MM.1S (cell line): ENCODE measurements around the gene VAV3.

Experiments used
- DNase-seq: peaks from one replicate; pipeline ENCODE4 v3.0.0-alpha.2; 2015
- H2AFZ ChIP-seq: fragments of 300-600 bp; sonication (generic); 2 replicates; pipeline ENCODE4 v1.6.0; 2016; ENCODE audit warnings: antibody characterized with exemption, low read length
- H3F3A ChIP-seq: fragments of 300-600 bp; sonication (generic); 2 replicates; pipeline ENCODE4 v1.6.1; 2016; ENCODE audit warnings: mild to moderate bottlenecking, antibody characterized with exemption, low read length, moderate library complexity, mixed read lengths; ENCODE audit not compliant: insufficient read depth
- H3K27ac ChIP-seq: fragments of 300-600 bp; sonication (generic); 2 replicates; pipeline ENCODE4 v1.5.1; 2016; ENCODE audit warnings: mild to moderate bottlenecking, low read length
- H3K27me3 ChIP-seq: fragments of 300-600 bp; sonication (generic); replicated peaks from 2 replicates; pipeline ENCODE4 v1.6.0; 2016; ENCODE audit warnings: low read length; ENCODE audit not compliant: insufficient read depth
- H3K36me3 ChIP-seq: fragments of 300-600 bp; sonication (generic); replicated peaks from 2 replicates; pipeline ENCODE4 v1.6.1; 2016; ENCODE audit warnings: mild to moderate bottlenecking, low read length, mixed read lengths; ENCODE audit not compliant: insufficient read depth
- H3K4me1 ChIP-seq: fragments of 300-600 bp; sonication (generic); 2 replicates; pipeline ENCODE4 v1.6.1; 2016; ENCODE audit warnings: low read length, mixed read lengths
- H3K4me2 ChIP-seq: fragments of 300-600 bp; sonication (generic); 2 replicates; pipeline ENCODE4 v1.6.0; 2016; ENCODE audit warnings: low read depth, low read length
- H3K4me3 ChIP-seq: fragments of 300-600 bp; sonication (generic); 2 replicates; pipeline ENCODE4 v1.5.1; 2016; ENCODE audit warnings: low read length, mixed read lengths
- H3K79me2 ChIP-seq: fragments of 300-600 bp; sonication (generic); 2 replicates; pipeline ENCODE4 v1.6.1; 2016; ENCODE audit warnings: mixed run types, low read length, mixed read lengths
- H3K9ac ChIP-seq: fragments of 300-600 bp; sonication (generic); 2 replicates; pipeline ENCODE4 v1.6.1; 2016; ENCODE audit warnings: low read length, mixed read lengths
- H3K9me2 ChIP-seq: fragments of 300-600 bp; sonication (generic); replicated peaks from 2 replicates; pipeline ENCODE4 v1.6.1; 2016; ENCODE audit warnings: mild to moderate bottlenecking, low read length, mixed read lengths; ENCODE audit not compliant: insufficient read depth
- H3K9me3 ChIP-seq: fragments of 300-600 bp; sonication (generic); replicated peaks from 2 replicates; pipeline ENCODE4 v1.6.1; 2016; ENCODE audit warnings: mild to moderate bottlenecking, low read length, mixed read lengths; ENCODE audit not compliant: insufficient read depth
- H4K20me1 ChIP-seq: fragments of 300-600 bp; sonication (generic); 2 replicates; pipeline ENCODE4 v1.6.1; 2016; ENCODE audit warnings: mild to moderate bottlenecking, low read length, moderate library complexity, mixed read lengths; ENCODE audit not compliant: insufficient read depth
- EZH2 ChIP-seq: fragments of 300-600 bp; sonication (generic); optimal IDR thresholded peaks from 2 replicates; pipeline ENCODE3; 2017; ENCODE audit warnings: low read depth, mild to moderate bottlenecking, antibody characterized with exemption, low read length, mixed read lengths
- EZH2phosphoT487 ChIP-seq: fragments of 300-600 bp; sonication (generic); IDR thresholded peaks from 2 replicates; pipeline ENCODE4 v1.6.1; 2018; ENCODE audit warnings: antibody characterized with exemption, low read length
- TF ChIP-seq, protein P1 (sequence below): fragments of 300-600 bp; sonication (generic); IDR thresholded peaks from 2 replicates; pipeline ENCODE4 v1.5.1; 2016; ENCODE audit warnings: antibody characterized with exemption, low read length, mixed read lengths

Gene VAV3

DNA sequence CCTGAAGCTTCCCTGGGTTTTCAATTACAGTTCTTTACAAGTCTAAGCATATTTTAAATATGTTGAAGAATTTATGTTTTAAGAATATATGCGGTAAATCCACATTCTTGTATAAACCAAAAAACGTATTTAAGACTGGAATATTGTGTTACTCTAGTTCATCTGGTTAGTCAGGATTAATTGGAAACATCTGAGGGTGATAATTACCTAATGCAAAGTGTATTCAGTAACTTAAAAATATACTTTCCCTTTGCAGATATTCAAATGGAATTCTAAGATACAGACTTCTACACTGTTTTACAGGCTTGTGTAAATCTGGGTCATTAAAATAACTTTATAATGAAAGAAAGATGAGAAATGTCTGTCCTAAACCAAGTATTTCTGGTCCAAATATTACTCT lies 302.0 kb downstream of the VAV3 start:
- Histone ChIP-seq H3K9me3 (no peaks in the 10 kb centered on the region), H3K36me3 (no peaks in the 10 kb centered on the region), H4K20me1 (no peaks in the 10 kb centered on the region), H3K79me2 (no peaks in the 10 kb centered on the region), H2AFZ (no peak overlapping the region), H3K4me2 (no peak overlapping the region), H3K27ac (no peak overlapping the region), H3K27me3 (no peaks in the 10 kb centered on the region), H3K4me3 (no peak overlapping the region), H3K9me2 (no peaks in the 10 kb centered on the region), H3K9ac (no peak overlapping the region), H3K4me1 (no peaks in the 10 kb centered on the region), H3F3A (no peaks in the 10 kb centered on the region)
- no peak for DNase-seq
- TF ChIP-seq, protein P1, sequence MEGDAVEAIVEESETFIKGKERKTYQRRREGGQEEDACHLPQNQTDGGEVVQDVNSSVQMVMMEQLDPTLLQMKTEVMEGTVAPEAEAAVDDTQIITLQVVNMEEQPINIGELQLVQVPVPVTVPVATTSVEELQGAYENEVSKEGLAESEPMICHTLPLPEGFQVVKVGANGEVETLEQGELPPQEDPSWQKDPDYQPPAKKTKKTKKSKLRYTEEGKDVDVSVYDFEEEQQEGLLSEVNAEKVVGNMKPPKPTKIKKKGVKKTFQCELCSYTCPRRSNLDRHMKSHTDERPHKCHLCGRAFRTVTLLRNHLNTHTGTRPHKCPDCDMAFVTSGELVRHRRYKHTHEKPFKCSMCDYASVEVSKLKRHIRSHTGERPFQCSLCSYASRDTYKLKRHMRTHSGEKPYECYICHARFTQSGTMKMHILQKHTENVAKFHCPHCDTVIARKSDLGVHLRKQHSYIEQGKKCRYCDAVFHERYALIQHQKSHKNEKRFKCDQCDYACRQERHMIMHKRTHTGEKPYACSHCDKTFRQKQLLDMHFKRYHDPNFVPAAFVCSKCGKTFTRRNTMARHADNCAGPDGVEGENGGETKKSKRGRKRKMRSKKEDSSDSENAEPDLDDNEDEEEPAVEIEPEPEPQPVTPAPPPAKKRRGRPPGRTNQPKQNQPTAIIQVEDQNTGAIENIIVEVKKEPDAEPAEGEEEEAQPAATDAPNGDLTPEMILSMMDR, result no peak
- no peak for TF ChIP-seq EZH2

GRCh38 chr1:107661158-107661557 lies 303.8 kb downstream of the VAV3 start:
- H3K27me3 ChIP-seq, result no peaks in the 10 kb centered on the region
- no peaks in the 10 kb centered on the region for H3K9me2 ChIP-seq
- no peaks in the 10 kb centered on the region for H4K20me1 ChIP-seq
- TF ChIP-seq EZH2phosphoT487 (no peak), EZH2 (no peak)
- TF ChIP-seq, protein P1, result no peak
- no peaks in the 10 kb centered on the region for H3K4me1 ChIP-seq
- H3K27ac ChIP-seq, result no peak overlapping the region
- DNase-seq, result no peak
- H3F3A ChIP-seq, result no peaks in the 10 kb centered on the region
- H3K4me3 ChIP-seq, result no peak overlapping the region
- no peaks in the 10 kb centered on the region for H3K9me3 ChIP-seq
- no peak overlapping the region for H3K9ac ChIP-seq
- no peak overlapping the region for H2AFZ ChIP-seq
- H3K4me2 ChIP-seq, result no peak overlapping the region
- no peaks in the 10 kb centered on the region for H3K36me3 ChIP-seq
- H3K79me2 ChIP-seq, result no peaks in the 10 kb centered on the region

DNA sequence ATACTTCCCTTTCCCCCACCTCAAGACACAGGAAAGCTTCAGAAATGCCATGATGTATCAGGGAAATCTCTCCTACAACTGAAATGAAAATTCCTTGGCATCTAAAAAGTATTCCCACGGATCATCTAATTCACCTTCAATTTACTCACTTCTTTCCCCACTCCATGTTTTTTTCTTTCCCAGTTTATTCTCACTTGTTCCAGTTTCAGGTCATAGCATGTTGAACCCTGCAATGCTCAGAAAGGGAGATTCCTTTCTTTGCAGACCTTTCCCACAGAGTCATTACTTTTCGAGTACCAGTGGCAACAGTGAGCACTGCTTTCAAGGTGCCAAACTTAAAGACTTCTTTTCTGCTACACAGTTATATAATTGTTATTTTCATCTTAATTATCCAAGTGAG lies 305.0 kb downstream of the VAV3 start:
- Histone ChIP-seq H3F3A (no peaks in the 10 kb centered on the region), H3K9me3 (no peaks in the 10 kb centered on the region)

More for the DNA sequence above, 305.0 kb downstream of the VAV3 start:
- Histone ChIP-seq H3K27me3 (no peaks in the 10 kb centered on the region), H3K9ac (no peak overlapping the region), H3K4me3 (no peak overlapping the region), H3K27ac (no peak overlapping the region), H3K9me2 (no peaks in the 10 kb centered on the region), H4K20me1 (no peaks in the 10 kb centered on the region), H3K4me2 (no peak overlapping the region), H3K79me2 (no peaks in the 10 kb centered on the region), H3K4me1 (no peaks in the 10 kb centered on the region), H2AFZ (no peak overlapping the region), H3K36me3 (no peaks in the 10 kb centered on the region)
- DNase-seq, result no peak
- TF ChIP-seq EZH2phosphoT487 (no peak), EZH2 (no peak)
- TF ChIP-seq, protein P1, result no peak
